Neutrophil (primary cell): Measurements from ENCODE around the gene VPS33B.

Experiments used
- H3K27ac ChIP-seq: fragments of 200-600 bp; sonication (generic); 2 replicates; pipeline ENCODE4 v1.5.1; 2016; ENCODE audit warnings: mild to moderate bottlenecking, moderate library complexity
- H3K27me3 ChIP-seq: fragments of 200-600 bp; sonication (generic); 2 replicates; pipeline ENCODE4 v1.6.0; 2016; ENCODE audit warnings: mild to moderate bottlenecking
- H3K36me3 ChIP-seq: fragments of 200-600 bp; sonication (generic); 2 replicates; pipeline ENCODE4 v1.5.1; 2017
- H3K4me1 ChIP-seq, 2 experiments: fragments of 200-600 bp in 1 of 2; sonication (generic) in 1 of 2; 1 replicate in 1 of 2; 2 replicates in 1 of 2; pipeline versions ENCODE4 v1.5.1 to v1.6.1; 2013 to 2016; ENCODE audit warnings: low read depth in 1 of 2, low read length in 1 of 2, mild to moderate bottlenecking in 1 of 2, moderate library complexity in 1 of 2; ENCODE audit not compliant: control insufficient read depth in 1 of 2, insufficient read depth in 1 of 2
- H3K4me3 ChIP-seq, 2 experiments: fragments of 200-600 bp in 1 of 2; sonication (generic) in 1 of 2; 1 replicate in 1 of 2; 2 replicates in 1 of 2; pipeline ENCODE4 v1.5.1; 2013 to 2016; ENCODE audit warnings: low read depth in 1 of 2, low read length in 1 of 2, mild to moderate bottlenecking in 1 of 2, moderate library complexity in 1 of 2
- H3K9me3 ChIP-seq: fragments of 200-600 bp; sonication (generic); 2 replicates; pipeline ENCODE4 v1.5.1; 2016
- TF ChIP-seq, protein P1 (sequence below): fragments of 200-600 bp; sonication (generic); IDR thresholded peaks from 2 replicates; pipeline ENCODE4 v1.5.1; 2016; ENCODE audit warnings: antibody characterized with exemption

The VPS33B gene

GRCh38 chr15:90957031-90957790, 65.2 kb downstream of the VPS33B start:
- Histone ChIP-seq H3K4me3 (peak overlapping the region; percentile 39 to 60), H3K27me3 (no peaks in the 10 kb centered on the region), H3K36me3 (peaks cover 43% of the 10 kb centered on the region), H3K27ac (no peak overlapping the region), H3K4me1 (peaks cover 23 to 30% of the 10 kb centered on the region in 2 experiments), H3K9me3 (no peaks in the 10 kb centered on the region)
- TF ChIP-seq, protein P1, sequence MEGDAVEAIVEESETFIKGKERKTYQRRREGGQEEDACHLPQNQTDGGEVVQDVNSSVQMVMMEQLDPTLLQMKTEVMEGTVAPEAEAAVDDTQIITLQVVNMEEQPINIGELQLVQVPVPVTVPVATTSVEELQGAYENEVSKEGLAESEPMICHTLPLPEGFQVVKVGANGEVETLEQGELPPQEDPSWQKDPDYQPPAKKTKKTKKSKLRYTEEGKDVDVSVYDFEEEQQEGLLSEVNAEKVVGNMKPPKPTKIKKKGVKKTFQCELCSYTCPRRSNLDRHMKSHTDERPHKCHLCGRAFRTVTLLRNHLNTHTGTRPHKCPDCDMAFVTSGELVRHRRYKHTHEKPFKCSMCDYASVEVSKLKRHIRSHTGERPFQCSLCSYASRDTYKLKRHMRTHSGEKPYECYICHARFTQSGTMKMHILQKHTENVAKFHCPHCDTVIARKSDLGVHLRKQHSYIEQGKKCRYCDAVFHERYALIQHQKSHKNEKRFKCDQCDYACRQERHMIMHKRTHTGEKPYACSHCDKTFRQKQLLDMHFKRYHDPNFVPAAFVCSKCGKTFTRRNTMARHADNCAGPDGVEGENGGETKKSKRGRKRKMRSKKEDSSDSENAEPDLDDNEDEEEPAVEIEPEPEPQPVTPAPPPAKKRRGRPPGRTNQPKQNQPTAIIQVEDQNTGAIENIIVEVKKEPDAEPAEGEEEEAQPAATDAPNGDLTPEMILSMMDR, result no peak

GRCh38 chr15:90956274-90957030, 65.9 kb downstream of the VPS33B start:
- TF ChIP-seq, protein P1, result peak; percentile 84
- Histone ChIP-seq H3K4me1 (peaks cover 23 to 30% of the 10 kb centered on the region in 2 experiments), H3K36me3 (peaks cover 45% of the 10 kb centered on the region)

GRCh38 chr15:90955624-90956273, 66.6 kb downstream of the VPS33B start:
- Histone ChIP-seq H3K4me3 (peak overlapping the region in 1 of 2 experiments; percentile 96), H3K27ac (no peak overlapping the region), H3K27me3 (no peaks in the 10 kb centered on the region), H3K9me3 (no peaks in the 10 kb centered on the region), H3K4me1 (peaks cover 23 to 30% of the 10 kb centered on the region in 2 experiments), H3K36me3 (peaks cover 45% of the 10 kb centered on the region)
- TF ChIP-seq, protein P1, result no peak

More at GRCh38 chr15:90956274-90957030, 65.9 kb downstream of the VPS33B start:
- Histone ChIP-seq H3K27me3 (no peaks in the 10 kb centered on the region), H3K9me3 (no peaks in the 10 kb centered on the region), H3K4me3 (peak overlapping the region; percentile 39 to 60), H3K27ac (no peak overlapping the region)

DNA sequence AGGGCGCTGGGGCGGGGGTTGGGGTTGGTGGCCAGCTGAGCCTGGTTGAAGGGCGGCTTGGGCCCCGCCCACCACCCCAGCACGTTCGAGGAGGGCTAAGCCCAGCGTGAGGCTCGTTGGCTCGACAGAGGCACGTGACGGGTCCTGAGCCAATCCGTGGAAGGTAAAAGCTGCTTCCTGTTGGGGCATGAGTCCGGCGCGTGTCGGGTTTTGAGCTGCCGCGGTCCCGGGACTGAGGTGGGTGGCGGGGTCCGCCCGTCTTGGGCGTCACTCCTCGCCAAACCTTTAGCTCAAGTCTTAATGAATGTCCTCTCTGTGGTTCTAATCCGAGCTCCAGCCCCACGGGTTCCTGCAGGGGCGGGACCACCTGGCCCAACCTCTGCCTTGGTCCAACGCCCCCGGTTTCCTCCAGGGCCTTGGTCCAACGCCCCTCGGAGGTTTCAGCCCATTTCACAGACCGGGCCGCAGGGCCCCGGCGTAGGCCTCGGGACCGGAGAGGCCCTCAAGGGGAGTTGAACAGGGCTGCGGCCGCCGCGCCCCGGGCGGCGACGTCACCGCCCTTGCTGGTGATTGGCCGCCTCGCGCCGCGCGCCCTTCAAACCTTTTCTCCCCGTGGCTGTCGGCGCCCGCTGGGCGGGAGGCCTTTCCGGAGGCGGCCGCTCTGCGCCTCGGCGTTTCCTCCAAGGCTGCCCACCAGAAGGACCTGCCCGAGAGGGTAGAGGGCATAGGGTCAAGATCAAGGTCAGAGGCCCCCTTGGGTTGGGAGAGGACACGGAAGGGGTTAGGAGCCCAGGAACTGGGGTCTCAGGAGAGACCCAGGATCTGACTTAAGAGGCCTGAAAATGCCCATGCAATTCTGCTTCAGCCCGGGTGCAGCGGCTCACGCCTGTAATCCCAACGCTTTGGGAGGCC, 67.4 kb downstream of the VPS33B start, which contains the start of gene RCCD1:
Gene RCCD1, plus strand, starts transcription at position 173 of the 912 bp plus-strand sequence. CDS start 1,851 bp downstream, outside the sequence.
- H3K4me1 ChIP-seq, result peaks cover 23 to 30% of the 10 kb centered on the region in 2 experiments
- H3K27ac ChIP-seq, result peak within 1 kb of the TSS; percentile 57
- no peaks in the 10 kb centered on the region for H3K27me3 ChIP-seq
- TF ChIP-seq, protein P1, result no peak
- no peaks in the 10 kb centered on the region for H3K9me3 ChIP-seq
- H3K4me3 ChIP-seq, result peak within 1 kb of the TSS; percentile 95 to 96
- peaks cover 45% of the 10 kb centered on the region for H3K36me3 ChIP-seq
